ENCODE results near the gene FAIM2. TPM values are rescaled to one million over a fixed set of nuclear protein-coding genes. Genes with fewer than 3 reads are reported as not detected.
A peak's percentile ranks its signal among the peaks of the same experiment; 100 is the strongest.

The FAIM2 gene
- total and polyA plus RNA-seq, 2 experiments from 2014 or later: 0.61 to 2.0 TPM

DNA sequence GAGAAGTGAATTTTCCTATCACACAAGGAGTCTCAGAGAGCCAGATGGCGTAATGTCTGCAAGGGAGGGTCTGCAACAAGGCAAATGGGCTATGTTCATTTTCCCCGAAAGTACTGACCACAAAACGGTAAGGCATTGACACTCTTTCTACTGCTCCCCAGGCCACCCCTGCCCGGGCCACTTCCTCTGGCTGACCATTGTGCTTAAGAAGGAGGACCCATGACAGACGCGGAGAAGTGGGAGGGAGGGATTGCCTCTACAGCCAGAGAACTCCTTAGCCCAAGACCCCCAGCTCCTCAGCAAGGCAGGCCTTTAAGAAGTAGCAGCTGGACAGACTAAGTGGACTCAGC lies 76.7 kb downstream of the FAIM2 start:
- Histone ChIP-seq H3K9me2 (ENCODE audit: insufficient read depth) (no peaks in the 10 kb centered on the region), H2AFZ (0 out of 2 replicates have a peak overlapping the region, but pooled peaks have one; percentile 66), H3K4me3 (peak overlapping the region; percentile 75), H3K27me3 (ENCODE audit: insufficient read depth) (no peaks in the 10 kb centered on the region), H3K4me1 (ENCODE audit: insufficient read depth) (peaks cover 28% of the 10 kb centered on the region), H4K20me1 (replicated peaks; ENCODE audit: insufficient read depth) (peaks cover 12% of the 10 kb centered on the region), H3F3A (replicated peaks; ENCODE audit: low read depth) (0 out of 2 replicates have a peak, but pooled peaks cover 6% of the 10 kb centered on the region), H3K79me2 (replicated peaks; ENCODE audit: insufficient read depth) (peaks cover 55% of the 10 kb centered on the region), H3K36me3 (ENCODE audit: insufficient read depth) (no peaks in the 10 kb centered on the region), H3K4me2 (peak overlapping the region; percentile 100), H3K27ac (ENCODE audit: low read depth) (peak overlapping the region; percentile 92)
- Mint-ChIP-seq H3K4me1 (peaks cover 43% of the 10 kb centered on the region), H3K9me3 (no peaks in the 10 kb centered on the region), H3K36me3 (ENCODE audit: low read depth) (peaks cover 7% of the 10 kb centered on the region), H3K27me3 (ENCODE audit: insufficient read depth, low read depth, poor library complexity) (peaks cover 15% of the 10 kb centered on the region), H3K27ac (0 out of 2 replicates have a peak overlapping the region, but pooled peaks have one; percentile 89), H3K4me3 (peak overlapping the region; percentile 99)
- no peak for ATAC-seq
- no peak for DNase-seq (ENCODE audit: low spot score)
- TF ChIP-seq CREB1 (CRISPR knock-in tag; IDR thresholded peaks at IDR 0.05; ENCODE audit: low read depth): no peak
- TF ChIP-seq ZNF462 (CRISPR knock-in tag; IDR thresholded peaks at IDR 0.05): no peak
- no peak for TF ChIP-seq NANOG (IDR thresholded peaks at IDR 0.05; ENCODE audit: borderline replicate concordance)
- TF ChIP-seq CTCF (conservative IDR thresholded peaks at IDR 0.05; ENCODE audit: low read depth in 2 of 2): no peak
- no peak for TF ChIP-seq STAT1 (IDR thresholded peaks at IDR 0.05; ENCODE audit: unreplicated experiment)
- no peak for TF ChIP-seq EZH2 (IDR thresholded peaks at IDR 0.05; ENCODE audit: low read depth, unreplicated experiment)

Measured in GM23338 (cell line).